ELF-1 (cell line): ENCODE results near the gene SLC6A3.

Experiments used
- DNase-seq: peaks from one replicate; pipeline ENCODE4 v3.0.0-alpha.2; 2016; ENCODE audit warnings: low read depth, low spot score

SLC6A3 gene

GRCh38 chr5:1390861-1391600 lies 54.2 kb downstream of the SLC6A3 start:
- no peak for DNase-seq

GRCh38 chr5:1390333-1390732 lies 54.9 kb downstream of the SLC6A3 start:
- no peak for DNase-seq

GRCh38 chr5:1388383-1388967 lies 56.8 kb downstream of the SLC6A3 start:
- no peak for DNase-seq

GRCh38 chr5:1387876-1388275 lies 57.4 kb downstream of the SLC6A3 start:
- no peak for DNase-seq

GRCh38 chr5:1387059-1387755 lies 58.0 kb downstream of the SLC6A3 start:
- DNase-seq, result no peak

GRCh38 chr5:1386274-1386717 lies 58.9 kb downstream of the SLC6A3 start:
- peak; percentile 67 for DNase-seq

- DNase-seq, result peak; percentile 77
Measured at GRCh38 chr5:1385395-1386273, 59.6 kb downstream of the SLC6A3 start.

GRCh38 chr5:1384521-1384920 lies 60.7 kb downstream of the SLC6A3 start:
- DNase-seq, result no peak

- DNase-seq, result no peak
Measured at GRCh38 chr5:1383886-1384401, 61.3 kb downstream of the SLC6A3 start.

- no peak for DNase-seq
Measured at GRCh38 chr5:1383344-1383743, 61.9 kb downstream of the SLC6A3 start.

- DNase-seq, result no peak
Measured at GRCh38 chr5:1382248-1382700, 63.0 kb downstream of the SLC6A3 start.

GRCh38 chr5:1381370-1382247 lies 63.6 kb downstream of the SLC6A3 start:
- no peak for DNase-seq

- DNase-seq, result no peak
Measured at GRCh38 chr5:1380910-1381309, 64.3 kb downstream of the SLC6A3 start.

GRCh38 chr5:1380011-1380817 lies 65.0 kb downstream of the SLC6A3 start:
- peak; percentile 74 for DNase-seq

GRCh38 chr5:1378866-1379659 lies 66.2 kb downstream of the SLC6A3 start:
- DNase-seq, result no peak

- no peak for DNase-seq
Measured at GRCh38 chr5:1378096-1378495, 67.1 kb downstream of the SLC6A3 start.

- no peak for DNase-seq
Measured at GRCh38 chr5:1376981-1377380, 68.3 kb downstream of the SLC6A3 start.

GRCh38 chr5:1375871-1376810 lies 69.1 kb downstream of the SLC6A3 start:
- no peak for DNase-seq
